Breast epithelium (tissue), 4 donors: Measurements from ENCODE around the gene HOTAIR. TPM values are rescaled to one million over a fixed set of nuclear protein-coding genes. Genes with fewer than 3 reads are reported as not detected.

Source experiments
- DNase-seq, 2 donors: peaks; one replicate each; pipeline ENCODE4 v3.0.0-alpha.2; 2019; ENCODE audit warnings: low spot score in 2 of 2
- H3K27ac ChIP-seq, 2 donors: fragments of 200-600 bp; sonication (generic) in 1 of 2; one replicate each; pipeline ENCODE4 v1.5.1; 2016 to 2019; ENCODE audit warnings: mild to moderate bottlenecking in 1 of 2
- H3K27me3 ChIP-seq, 2 donors: fragments of 200-600 bp; sonication (generic) in 1 of 2; one replicate each; pipeline versions ENCODE4 v1.5.1 to v1.6.0; 2017 to 2019; ENCODE audit warnings: control low read depth in 1 of 2, mild to moderate bottlenecking in 1 of 2
- H3K36me3 ChIP-seq: fragments of 200-600 bp; one replicate; pipeline ENCODE4 v1.5.1; 2019
- H3K4me1 ChIP-seq, 2 donors: fragments of 200-600 bp; sonication (generic); one replicate each; pipeline ENCODE4 v1.5.1; 2016 to 2019; ENCODE audit warnings: control low read depth in 1 of 2
- H3K4me3 ChIP-seq, 3 donors: fragments of 200-600 bp; sonication (generic); 1 replicate in 2 of 3; 2 replicates in 1 of 3; pipeline ENCODE4 v1.5.1; 2016 to 2019; ENCODE audit warnings: mild to moderate bottlenecking in 3 of 3, moderate library complexity in 2 of 3
- H3K9me3 ChIP-seq, 2 donors: fragments of 200-600 bp; sonication (generic) in 1 of 2; one replicate each; pipeline ENCODE4 v1.5.1; 2016 to 2019; ENCODE audit warnings: control low read depth in 1 of 2
- CTCF ChIP-seq, 3 donors: fragments of 450-650 bp; IDR thresholded peaks; one replicate each; pipeline ENCODE4 v1.5.1; 2016 to 2017; ENCODE audit warnings: antibody characterized with exemption in 3 of 3, mild to moderate bottlenecking in 3 of 3, moderate library complexity in 3 of 3
- POLR2A ChIP-seq: fragments of 450-650 bp; IDR thresholded peaks from one replicate; pipeline ENCODE4 v1.6.1; 2016; ENCODE audit warnings: antibody characterized with exemption, mild to moderate bottlenecking, moderate library complexity
- POLR2AphosphoS5 ChIP-seq, 3 donors: sonication (generic); formaldehyde crosslinking; IDR thresholded peaks; one replicate each; pipeline ENCODE4 v1.6.1; 2017; ENCODE audit warnings: antibody characterized with exemption in 3 of 3
- intact Hi-C: fragments of 100-400 bp; cut with DNase I; formaldehyde crosslinking; loops from one replicate; pipeline ENCODE4 v1.15.1; 2023; ENCODE audit warnings: low total_unique reads
- total RNA-seq, 3 donors: library from RNA; depleted of rRNA; stranded (reverse); fragments of >200 nt; gene quantifications; one replicate each; pipeline ENCODE4 v1.1.0, GENCODE V29; 2016

Gene HOTAIR
- total RNA-seq, 3 donors from 2014 or later: 0.73 to 1.3 TPM; not detected in 1

- no peaks in the 10 kb centered on the region for H3K36me3 ChIP-seq
- no peaks in the 10 kb centered on the region for H3K4me1 ChIP-seq
- H3K27me3 ChIP-seq: peaks cover 26 to 99% of the 10 kb centered on the region in 2 donors
- H3K27ac ChIP-seq: no peak overlapping the region
- H3K9me3 ChIP-seq: no peaks in the 10 kb centered on the region
- H3K4me3 ChIP-seq: no peak overlapping the region
- TF ChIP-seq POLR2A (no peak), POLR2AphosphoS5 (IDR thresholded peaks at IDR 0.05) (no peak), CTCF (IDR thresholded peaks at IDR 0.05) (no peak)
- no peak for DNase-seq
- intact Hi-C loops: no loop called here
These were observed 20.7 kb downstream of the HOTAIR start for GRCh38 chr12:53953831-53954693.

- intact Hi-C loops: no loop called here
- H3K27ac ChIP-seq: no peak overlapping the region
- TF ChIP-seq CTCF (IDR thresholded peaks at IDR 0.05): no peak
- no peak for TF ChIP-seq POLR2A
- TF ChIP-seq POLR2AphosphoS5 (IDR thresholded peaks at IDR 0.05): no peak
- DNase-seq: no peak
- no peaks in the 10 kb centered on the region for H3K4me1 ChIP-seq
- no peak overlapping the region for H3K4me3 ChIP-seq
- H3K9me3 ChIP-seq: no peaks in the 10 kb centered on the region
- H3K36me3 ChIP-seq: no peaks in the 10 kb centered on the region
- H3K27me3 ChIP-seq: peaks cover 26 to 95% of the 10 kb centered on the region in 2 donors
These were observed 21.7 kb downstream of the HOTAIR start for GRCh38 chr12:53952871-53953734.

DNA sequence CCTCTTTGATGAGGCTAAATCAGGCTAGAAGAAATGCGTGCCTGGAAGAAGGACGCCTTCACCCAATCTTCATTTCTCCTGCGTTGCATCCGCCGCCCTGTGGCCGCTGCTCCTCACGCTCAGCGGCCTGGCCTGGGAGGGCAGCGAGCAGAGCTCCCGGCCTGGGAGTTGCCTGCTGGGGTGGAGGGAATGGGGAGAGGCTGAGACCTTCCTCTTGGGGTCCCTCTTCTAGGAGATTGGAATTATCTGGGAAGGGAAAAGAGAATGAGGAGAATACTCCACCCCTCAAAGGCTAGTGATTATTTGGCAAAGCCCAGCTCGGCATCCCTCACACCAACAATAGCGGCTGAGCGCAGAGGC lies 22.4 kb downstream of the HOTAIR start:
- H3K27ac ChIP-seq: no peak overlapping the region
- H3K9me3 ChIP-seq: no peaks in the 10 kb centered on the region
- H3K4me1 ChIP-seq: no peaks in the 10 kb centered on the region
- H3K27me3 ChIP-seq: peaks cover 19 to 94% of the 10 kb centered on the region in 2 donors
- H3K36me3 ChIP-seq: no peaks in the 10 kb centered on the region
- H3K4me3 ChIP-seq: no peak overlapping the region
- no peak for DNase-seq
- no peak for TF ChIP-seq CTCF (IDR thresholded peaks at IDR 0.05)
- TF ChIP-seq POLR2AphosphoS5 (IDR thresholded peaks at IDR 0.05): no peak
- no peak for TF ChIP-seq POLR2A
- intact Hi-C loops: no loop called here

GRCh38 chr12:53951577-53952334 lies 23.0 kb downstream of the HOTAIR start:
- Histone ChIP-seq H3K4me3 (peak overlapping the region in 1 of 3 donors; percentile 11), H3K36me3 (no peaks in the 10 kb centered on the region), H3K4me1 (no peaks in the 10 kb centered on the region), H3K9me3 (no peaks in the 10 kb centered on the region), H3K27ac (no peak overlapping the region), H3K27me3 (peaks cover 22 to 92% of the 10 kb centered on the region in 2 donors)
- intact Hi-C loops: no loop called here
- no peak for TF ChIP-seq POLR2AphosphoS5 (IDR thresholded peaks at IDR 0.05)
- TF ChIP-seq POLR2A: no peak
- TF ChIP-seq CTCF (IDR thresholded peaks at IDR 0.05): no peak
- DNase-seq: no peak
